GM23338 (cell line): Measurements from ENCODE around the gene GDF10. TPM values are rescaled to one million over a fixed set of nuclear protein-coding genes. Genes with fewer than 3 reads are reported as not detected.

Source experiments
- ATAC-seq: fragments of 200-7000 bp; cut with Tn5 transposase; 3 replicates; pipeline ENCODE4 v1.9.1; 2020
- DNase-seq: peaks from one replicate; pipeline ENCODE4 v3.0.0-alpha.2; 2015; ENCODE audit warnings: low spot score
- H2AFZ ChIP-seq: fragments of 200-600 bp; sonication (generic); 2 replicates; pipeline ENCODE4 v1.8.0; 2016; ENCODE audit warnings: antibody characterized with exemption, mild to moderate bottlenecking, moderate library complexity
- H3F3A ChIP-seq: fragments of 200-600 bp; sonication (generic); replicated peaks from 2 replicates; pipeline ENCODE4 v1.8.0; 2017; ENCODE audit warnings: antibody characterized with exemption, mixed run types, low read depth
- H3K27ac ChIP-seq: fragments of 200-600 bp; sonication (generic); 2 replicates; pipeline ENCODE4 v1.6.1; 2016; ENCODE audit warnings: low read depth
- H3K27me3 ChIP-seq: fragments of 200-600 bp; sonication (generic); 2 replicates; pipeline ENCODE4 v1.8.0; 2016; ENCODE audit warnings: mild to moderate bottlenecking, mixed run types, moderate library complexity; ENCODE audit not compliant: insufficient read depth
- H3K36me3 ChIP-seq: fragments of 200-600 bp; sonication (generic); 2 replicates; pipeline ENCODE4 v1.8.0; 2016; ENCODE audit warnings: mild to moderate bottlenecking; ENCODE audit not compliant: insufficient read depth
- H3K4me1 ChIP-seq: fragments of 200-600 bp; sonication (generic); 2 replicates; pipeline ENCODE4 v1.8.0; 2016; ENCODE audit warnings: mild to moderate bottlenecking, moderate library complexity; ENCODE audit not compliant: insufficient read depth
- H3K4me2 ChIP-seq: fragments of 200-600 bp; sonication (generic); 2 replicates; pipeline ENCODE4 v1.7.1; 2017; ENCODE audit warnings: mixed run types
- H3K4me3 ChIP-seq: fragments of 200-600 bp; sonication (generic); 2 replicates; pipeline ENCODE4 v1.6.1; 2016; ENCODE audit warnings: mixed run types
- H3K79me2 ChIP-seq: fragments of 200-600 bp; sonication (generic); replicated peaks from 2 replicates; pipeline ENCODE4 v1.8.0; 2017; ENCODE audit warnings: mild to moderate bottlenecking; ENCODE audit not compliant: insufficient read depth
- H3K9me2 ChIP-seq: fragments of 200-600 bp; sonication (generic); 2 replicates; pipeline ENCODE4 v1.8.0; 2017; ENCODE audit not compliant: insufficient read depth
- H4K20me1 ChIP-seq: fragments of 200-600 bp; sonication (generic); replicated peaks from 2 replicates; pipeline ENCODE4 v1.8.0; 2017; ENCODE audit warnings: mild to moderate bottlenecking; ENCODE audit not compliant: insufficient read depth
- H3K27ac Mint-ChIP-seq: 2 replicates; pipeline ENCODE4 v1.8.0; 2020; ENCODE audit warnings: inconsistent platforms, mild to moderate bottlenecking, moderate library complexity, mixed read lengths
- H3K27me3 Mint-ChIP-seq: 3 replicates; pipeline ENCODE4 v1.8.0; 2022; ENCODE audit warnings: low read depth, mild to moderate bottlenecking, moderate library complexity, mixed read lengths, inconsistent platforms; ENCODE audit not compliant: insufficient read depth, poor library complexity
- H3K36me3 Mint-ChIP-seq: 3 replicates; pipeline ENCODE4 v1.8.0; 2021; ENCODE audit warnings: low read depth, mild to moderate bottlenecking, inconsistent platforms, moderate library complexity, mixed read lengths
- H3K4me1 Mint-ChIP-seq: 3 replicates; pipeline ENCODE4 v1.8.0; 2020; ENCODE audit warnings: mild to moderate bottlenecking, inconsistent platforms, mixed read lengths
- H3K4me3 Mint-ChIP-seq: 3 replicates; pipeline ENCODE4 v1.8.0; 2021; ENCODE audit warnings: moderate library complexity, mild to moderate bottlenecking, inconsistent platforms, mixed read lengths
- H3K9me3 Mint-ChIP-seq: 3 replicates; pipeline ENCODE4 v1.8.0; 2020; ENCODE audit warnings: moderate library complexity, mild to moderate bottlenecking, inconsistent platforms, mixed read lengths
- CTCF ChIP-seq, 2 experiments: fragments of 200-600 bp in 1 of 2; sonication (generic) in 1 of 2; conservative IDR thresholded peaks; 2 replicates each; pipeline versions ENCODE4 v1.5.1 to v1.6.1; 2016 to 2017; ENCODE audit warnings: antibody characterized with exemption in 2 of 2, low read depth in 2 of 2, mild to moderate bottlenecking in 2 of 2, moderate library complexity in 1 of 2
- EZH2phosphoT487 ChIP-seq: fragments of 200-600 bp; sonication (generic); IDR thresholded peaks from one replicate; pipeline ENCODE4 v1.8.1; 2018; ENCODE audit warnings: antibody characterized with exemption; ENCODE audit not compliant: unreplicated experiment
- JUNB ChIP-seq: IDR thresholded peaks from one replicate; pipeline ENCODE4 v1.6.1; 2016; ENCODE audit warnings: antibody characterized with exemption; ENCODE audit not compliant: unreplicated experiment
- POLR2AphosphoS5 ChIP-seq: IDR thresholded peaks from 2 replicates; pipeline ENCODE4 v1.6.1; 2016; ENCODE audit warnings: antibody characterized with exemption, low read depth
- REST ChIP-seq: IDR thresholded peaks from one replicate; pipeline ENCODE4 v1.6.1; 2018; ENCODE audit warnings: antibody characterized with exemption; ENCODE audit not compliant: unreplicated experiment
- STAT1 ChIP-seq: IDR thresholded peaks from one replicate; pipeline ENCODE4 v1.6.1; 2016; ENCODE audit warnings: antibody characterized with exemption; ENCODE audit not compliant: unreplicated experiment
- ZNF114 ChIP-seq: fragments of 250-450 bp; sonication (Bioruptor Pico); IDR thresholded peaks from 2 replicates; pipeline ENCODE4 v1.5.0; 2020; ENCODE audit warnings: mild to moderate bottlenecking, moderate library complexity
- polyA plus RNA-seq: library from polyadenylated mRNA; unstranded; fragments of >200 nt; fragmentation: Nextera tagmentation; extraction: Ambion mirVana; gene quantifications from 2 replicates; pipeline ENCODE4 v1.2.1, GENCODE V29; 2016
- total RNA-seq: library from RNA; depleted of rRNA; stranded (reverse); fragments of >200 nt; shearing (Covaris generic); gene quantifications from 2 replicates; pipeline ENCODE4 v1.2.3, GENCODE V29; 2014
- TF ChIP-seq, protein P1 (sequence below): IDR thresholded peaks from 2 replicates; pipeline ENCODE4 v1.6.1; 2016; ENCODE audit warnings: antibody characterized with exemption

GDF10 gene
- total and polyA plus RNA-seq, 2 experiments from 2014 or later = 0.21 TPM; not detected in 1

GRCh38 chr10:47256751-47257336, 43.2 kb upstream of the GDF10 start:
- ATAC-seq (no peak), DNase-seq (no peak)
- H4K20me1 ChIP-seq = no peaks in the 10 kb centered on the region
- TF ChIP-seq EZH2phosphoT487 (no peak), ZNF114 (CRISPR knock-in tag) (no peak), POLR2AphosphoS5 (no peak), REST (no peak), STAT1 (no peak), JUNB (no peak)
- TF ChIP-seq, protein P1, sequence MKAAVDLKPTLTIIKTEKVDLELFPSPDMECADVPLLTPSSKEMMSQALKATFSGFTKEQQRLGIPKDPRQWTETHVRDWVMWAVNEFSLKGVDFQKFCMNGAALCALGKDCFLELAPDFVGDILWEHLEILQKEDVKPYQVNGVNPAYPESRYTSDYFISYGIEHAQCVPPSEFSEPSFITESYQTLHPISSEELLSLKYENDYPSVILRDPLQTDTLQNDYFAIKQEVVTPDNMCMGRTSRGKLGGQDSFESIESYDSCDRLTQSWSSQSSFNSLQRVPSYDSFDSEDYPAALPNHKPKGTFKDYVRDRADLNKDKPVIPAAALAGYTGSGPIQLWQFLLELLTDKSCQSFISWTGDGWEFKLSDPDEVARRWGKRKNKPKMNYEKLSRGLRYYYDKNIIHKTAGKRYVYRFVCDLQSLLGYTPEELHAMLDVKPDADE = no peak
- H3K27me3 ChIP-seq = no peaks in the 10 kb centered on the region
- no peak overlapping the region for H3K4me3 Mint-ChIP-seq
- H3K4me3 ChIP-seq = no peak overlapping the region
- H3K36me3 ChIP-seq = no peaks in the 10 kb centered on the region
- no peak overlapping the region for H3K27ac ChIP-seq
- H3K79me2 ChIP-seq = no peaks in the 10 kb centered on the region
- H3K4me2 ChIP-seq = no peak overlapping the region
- H3K36me3 Mint-ChIP-seq = no peaks in the 10 kb centered on the region
- peaks cover 2% of the 10 kb centered on the region for H3K27me3 Mint-ChIP-seq
- H3K9me3 Mint-ChIP-seq = no peaks in the 10 kb centered on the region
- no peaks in the 10 kb centered on the region for H3F3A ChIP-seq
- peaks cover 10% of the 10 kb centered on the region; the same call in 1 of the 2 replicates for H3K9me2 ChIP-seq
- no peak overlapping the region for H2AFZ ChIP-seq
- H3K4me1 ChIP-seq = no peaks in the 10 kb centered on the region
- no peak overlapping the region; the same call in 1 of the 2 replicates for H3K27ac Mint-ChIP-seq
- H3K4me1 Mint-ChIP-seq = no peaks in the 10 kb centered on the region; the same call in 1 of the 3 replicates

GRCh38 chr10:47257396-47258120, 42.4 kb upstream of the GDF10 start:
- no peaks in the 10 kb centered on the region for H3K9me3 Mint-ChIP-seq
- H3K36me3 Mint-ChIP-seq = no peaks in the 10 kb centered on the region
- H3K27ac ChIP-seq = no peak overlapping the region

More at GRCh38 chr10:47257396-47258120, 42.4 kb upstream of the GDF10 start:
- DNase-seq = no peak
- H3K4me2 ChIP-seq = no peak overlapping the region
- TF ChIP-seq JUNB (no peak), CTCF (conservative IDR thresholded peaks at IDR 0.05; ENCODE audit: low read depth in 2 of 2) (no peak), EZH2phosphoT487 (no peak), REST (no peak), POLR2AphosphoS5 (no peak)
- no peak overlapping the region for H2AFZ ChIP-seq
- no peaks in the 10 kb centered on the region for H3K36me3 ChIP-seq
- H3K4me1 ChIP-seq = no peaks in the 10 kb centered on the region
- no peaks in the 10 kb centered on the region for H3K27me3 ChIP-seq
- H3K27ac Mint-ChIP-seq = no peak overlapping the region
- no peak overlapping the region for H3K4me3 Mint-ChIP-seq
- H3K27me3 Mint-ChIP-seq = peaks cover 2% of the 10 kb centered on the region
- H4K20me1 ChIP-seq = no peaks in the 10 kb centered on the region
- H3F3A ChIP-seq = no peaks in the 10 kb centered on the region
- peaks cover 10% of the 10 kb centered on the region; the same call in 1 of the 2 replicates for H3K9me2 ChIP-seq
- H3K4me3 ChIP-seq = no peak overlapping the region
- no peaks in the 10 kb centered on the region; the same call in 1 of the 3 replicates for H3K4me1 Mint-ChIP-seq
- no peak for ATAC-seq
- no peaks in the 10 kb centered on the region for H3K79me2 ChIP-seq
